Large intestine (tissue), 3 donors: Measurements from ENCODE around the gene DDTL. TPM values are rescaled to one million over a fixed set of nuclear protein-coding genes. Genes with fewer than 3 reads are reported as not detected.
"Not testable (repeated sequence)": the region's sequence is repeated elsewhere in the genome, so short reads cannot be mapped to it uniquely, and the experiment has no call there.

Experiments
- DNase-seq, 2 donors: peaks; one replicate each; pipeline versions ENCODE4 v3.0.0 to v3.0.0-alpha.2; 2013
- H3K27ac ChIP-seq: one replicate; pipeline ENCODE4 v1.5.1; 2013; ENCODE audit warnings: low read length
- H3K27me3 ChIP-seq: 2 replicates; pipeline ENCODE4 v1.6.1; 2013; ENCODE audit warnings: low read length; ENCODE audit not compliant: control insufficient read depth, insufficient read depth
- H3K36me3 ChIP-seq: 2 replicates; pipeline ENCODE4 v1.6.1; 2013; ENCODE audit warnings: low read length; ENCODE audit not compliant: control insufficient read depth, insufficient read depth
- H3K4me1 ChIP-seq: one replicate; pipeline ENCODE4 v1.6.1; 2013; ENCODE audit warnings: low read length; ENCODE audit not compliant: control insufficient read depth, insufficient read depth
- H3K4me3 ChIP-seq: one replicate; pipeline ENCODE4 v1.5.1; 2013; ENCODE audit warnings: low read length
- H3K9me3 ChIP-seq: one replicate; pipeline ENCODE4 v1.6.1; 2013; ENCODE audit warnings: mild to moderate bottlenecking, low read depth, low read length, moderate library complexity; ENCODE audit not compliant: control insufficient read depth
- WGBS: methylation state at CpG from one replicate; pipeline ENCODE4 v1.1.5; 2013; ENCODE audit warnings: low lambda C conversion rate; ENCODE audit not compliant: insufficient coverage; 5-methylcytosine and 5-hydroxymethylcytosine counted together
- polyA plus RNA-seq: library from polyadenylated mRNA; unstranded; fragments of 120-200 nt; gene quantifications from one replicate; pipeline ENCODE4 v1.2.1, GENCODE V29; 2013

The DDTL gene
- polyA plus RNA-seq, 1 donor, result 11.2 TPM

DNA sequence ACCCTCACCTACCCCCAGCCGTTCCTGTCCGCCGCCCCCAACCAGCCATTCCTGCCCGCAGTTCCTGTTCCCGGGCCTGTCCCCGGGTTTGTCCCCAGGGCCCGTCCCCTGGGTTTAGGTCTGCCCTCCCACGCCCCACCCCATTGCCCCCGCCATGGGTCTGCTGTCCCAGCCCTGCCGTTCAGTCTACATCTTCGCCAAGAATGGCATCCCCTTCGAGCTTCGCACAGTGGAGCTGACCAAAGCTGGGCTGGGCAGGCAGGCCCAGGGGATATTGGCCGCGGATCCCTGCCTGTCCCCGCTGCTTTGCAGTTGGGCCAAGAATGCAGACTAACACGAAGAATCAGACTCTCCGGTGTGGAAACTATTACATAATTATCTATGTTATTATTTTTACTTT, 16.9 kb upstream of the DDTL start:
- not testable (repeated sequence) for H3K27me3 ChIP-seq, H3K36me3 ChIP-seq, H3K4me3 ChIP-seq, H3K4me1 ChIP-seq, DNase-seq, H3K27ac ChIP-seq, H3K9me3 ChIP-seq
- WGBS, result no CpG with 5 or more reads among the region's 18 CpGs

- not testable (repeated sequence) for H3K4me1 ChIP-seq, H3K27ac ChIP-seq, H3K27me3 ChIP-seq, H3K36me3 ChIP-seq, DNase-seq, H3K9me3 ChIP-seq, H3K4me3 ChIP-seq
- WGBS, result no CpG with 5 or more reads among the region's 2 CpGs
Observed at GRCh38 chr22:23951383-23951782, 15.3 kb upstream of the DDTL start.

DNA sequence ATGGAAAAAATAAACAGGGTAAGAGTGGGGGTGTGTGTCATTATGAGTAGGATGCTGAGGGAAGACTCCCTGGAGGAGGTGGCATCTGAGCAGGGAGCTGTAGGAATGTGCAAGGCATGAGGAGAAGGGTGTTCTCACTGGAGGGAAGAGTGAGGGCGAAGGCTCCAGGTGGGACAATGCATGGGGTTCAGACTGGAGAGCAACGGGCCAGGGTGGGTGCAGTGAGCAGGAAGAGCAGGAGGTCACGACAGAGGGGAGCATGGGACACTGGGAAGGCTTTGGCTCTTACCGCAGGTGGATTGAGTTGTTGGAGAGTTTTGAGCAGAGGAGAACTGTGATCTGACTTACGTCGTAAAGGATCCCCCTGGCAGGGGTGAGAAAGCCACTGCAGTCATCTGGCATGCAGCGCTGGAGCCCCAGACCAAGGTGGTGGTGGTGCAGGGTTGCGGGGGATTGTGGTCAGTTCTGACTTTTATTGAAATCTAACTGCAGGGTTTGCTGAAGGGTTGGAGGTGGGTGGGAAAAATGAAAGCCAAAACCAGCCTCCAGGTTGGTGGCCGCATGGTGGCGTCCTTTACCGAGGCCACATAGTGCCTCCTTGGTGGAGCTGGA, 13.8 kb upstream of the DDTL start:
- WGBS, result no CpG with 5 or more reads among the region's 11 CpGs

DNA sequence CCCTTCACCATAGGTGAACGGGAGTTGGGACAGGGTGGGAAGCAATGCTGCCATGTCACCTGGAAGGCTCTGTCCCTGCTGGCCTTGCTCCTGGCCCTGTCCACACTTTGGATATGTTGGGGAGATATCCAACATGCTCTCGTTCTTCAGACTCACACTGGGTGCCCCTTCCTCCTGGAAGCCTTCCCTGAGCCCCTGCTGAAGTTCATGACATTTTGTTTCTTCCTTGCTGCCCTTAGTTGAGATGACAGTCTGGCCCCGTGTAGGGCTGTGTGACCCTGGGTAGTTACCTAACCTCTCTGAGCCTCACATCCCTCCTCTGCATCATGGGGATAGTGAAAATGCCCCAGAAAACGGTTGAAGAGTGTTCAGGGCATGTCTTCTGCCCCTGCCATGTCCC, 13.2 kb upstream of the DDTL start:
- not testable (repeated sequence) for H3K9me3 ChIP-seq, H3K4me1 ChIP-seq, H3K36me3 ChIP-seq, H3K27me3 ChIP-seq, DNase-seq, H3K4me3 ChIP-seq, H3K27ac ChIP-seq
- WGBS, result no CpG with 5 or more reads among the region's 4 CpGs

More for the DNA sequence above, 13.8 kb upstream of the DDTL start:
- not testable (repeated sequence) for H3K4me3 ChIP-seq, H3K36me3 ChIP-seq, H3K27me3 ChIP-seq, H3K27ac ChIP-seq, H3K9me3 ChIP-seq, DNase-seq, H3K4me1 ChIP-seq

DNA sequence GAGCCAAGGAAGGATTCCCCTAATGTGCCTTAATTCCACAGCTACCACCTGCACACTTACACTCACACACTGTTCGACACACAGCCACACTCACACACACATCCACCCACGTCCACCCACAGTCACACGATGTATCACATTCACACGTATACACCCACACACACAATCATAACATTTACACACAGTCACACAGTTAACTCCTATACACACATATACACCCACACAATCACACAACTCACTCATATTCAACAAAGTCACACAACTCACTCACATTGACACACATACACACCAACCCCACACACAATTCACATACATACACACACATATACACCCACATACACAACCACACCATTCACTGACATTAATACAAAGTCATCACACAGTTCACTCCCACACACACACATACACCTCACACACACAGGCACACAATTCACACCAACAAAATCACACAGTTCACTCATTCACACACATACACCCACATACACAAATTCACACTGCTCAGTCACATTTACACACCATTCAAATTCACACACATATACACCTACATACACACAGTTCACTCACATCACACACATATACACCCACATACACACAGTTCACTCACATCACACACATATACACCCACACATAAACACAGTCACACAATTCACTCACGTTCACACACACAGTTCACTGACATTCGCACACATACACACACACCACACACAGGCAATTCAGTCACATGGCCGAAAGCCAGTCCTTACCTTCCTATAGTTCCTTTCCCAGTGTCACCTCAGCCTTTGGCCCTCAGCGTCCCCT, 12.3 kb upstream of the DDTL start:
- not testable (repeated sequence) for H3K4me3 ChIP-seq, H3K4me1 ChIP-seq, DNase-seq, H3K27me3 ChIP-seq, H3K9me3 ChIP-seq, H3K36me3 ChIP-seq, H3K27ac ChIP-seq
- no CpG with 5 or more reads among the region's 8 CpGs for WGBS

DNA sequence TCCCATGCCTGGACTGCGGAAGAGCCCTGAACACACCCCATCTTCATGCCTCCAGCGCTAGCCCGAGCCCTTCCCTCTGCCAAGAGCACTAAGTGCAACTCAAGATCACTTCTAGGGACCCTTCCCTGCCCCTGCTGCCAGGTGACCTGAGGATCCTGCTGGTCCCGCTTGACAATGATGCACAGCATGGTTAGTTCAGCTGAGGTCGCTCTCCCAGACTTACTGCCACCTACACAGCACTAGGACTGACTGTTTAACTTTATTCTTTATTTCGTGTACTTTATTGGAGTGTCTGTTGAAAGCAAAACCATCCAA, 11.7 kb upstream of the DDTL start:
- H3K4me3 ChIP-seq, H3K27me3 ChIP-seq, DNase-seq, H3K4me1 ChIP-seq, H3K9me3 ChIP-seq, H3K27ac ChIP-seq, H3K36me3 ChIP-seq: not testable (repeated sequence)
- no CpG with 5 or more reads among the region's 6 CpGs for WGBS

GRCh38 chr22:23955886-23956285, 10.8 kb upstream of the DDTL start:
- H3K9me3 ChIP-seq, H3K36me3 ChIP-seq, H3K27me3 ChIP-seq, H3K4me3 ChIP-seq, H3K4me1 ChIP-seq, DNase-seq, H3K27ac ChIP-seq: not testable (repeated sequence)
- no CpG with 5 or more reads among the region's 8 CpGs for WGBS

DNA sequence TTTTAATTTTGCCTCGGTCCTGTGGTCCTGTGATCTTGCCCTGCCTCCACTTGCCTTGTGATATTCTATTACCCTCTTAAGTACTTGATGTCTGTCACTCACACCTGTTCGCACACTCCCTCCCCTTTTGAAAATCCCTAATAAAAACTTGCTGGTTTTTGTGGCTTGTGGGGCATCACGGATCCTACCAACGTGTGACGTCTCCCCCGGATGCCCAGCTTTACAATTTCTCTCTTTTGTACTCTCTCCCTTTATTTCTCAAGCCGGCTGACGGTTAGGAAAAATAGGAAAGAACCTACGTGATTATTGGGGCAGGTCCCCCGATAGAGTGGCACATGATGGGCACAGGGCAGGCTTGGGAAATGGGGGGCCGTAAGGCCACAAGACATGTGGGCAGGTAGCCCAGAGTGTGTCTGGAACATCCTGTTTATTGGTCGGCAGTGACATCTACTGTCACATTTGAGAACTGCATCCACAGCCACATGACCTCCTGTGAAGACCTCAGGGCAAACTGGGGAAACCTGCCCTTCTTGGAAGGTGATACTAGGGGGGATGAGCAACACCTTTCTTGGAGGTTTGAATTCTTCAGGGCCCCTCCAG, 10.3 kb upstream of the DDTL start:
- 13% methylated on average over 3 of the region's 12 CpGs for WGBS
- not testable (repeated sequence) for H3K9me3 ChIP-seq, H3K4me1 ChIP-seq, H3K4me3 ChIP-seq, H3K36me3 ChIP-seq, H3K27ac ChIP-seq, H3K27me3 ChIP-seq
- DNase-seq, result peak; percentile 56 to 66

DNA sequence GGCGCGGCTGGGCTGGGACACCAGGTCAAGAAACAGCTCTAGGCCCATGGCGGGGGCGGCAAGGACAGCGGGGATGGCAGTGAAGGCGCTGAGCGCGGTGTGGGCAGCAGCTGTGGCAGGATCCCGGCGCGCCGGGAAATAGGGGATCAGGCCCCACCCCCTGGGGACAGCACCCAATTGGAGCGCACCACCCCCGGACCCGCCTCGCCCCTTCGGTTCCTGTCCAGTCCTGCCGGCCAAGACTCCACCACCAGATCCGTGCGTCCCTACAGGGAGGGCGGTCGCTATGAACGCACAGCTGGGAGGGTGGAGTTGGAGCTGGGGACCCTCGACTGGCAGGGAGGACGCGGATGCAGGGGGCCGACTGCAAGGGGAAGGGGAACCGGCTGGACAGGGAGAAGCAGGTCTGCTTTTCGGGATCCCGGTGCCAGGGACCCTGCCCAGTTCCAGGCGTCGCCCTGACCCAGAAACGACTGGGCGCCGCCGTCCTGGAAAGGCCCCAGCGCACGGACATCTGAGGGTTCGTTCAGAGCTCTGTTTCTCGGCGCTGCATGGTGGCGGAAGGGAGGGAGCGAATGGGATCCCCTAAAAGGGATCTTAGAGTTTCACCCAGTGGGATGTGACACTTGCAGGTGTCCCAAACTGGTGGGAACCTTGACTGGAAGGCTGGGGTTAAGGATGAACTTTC, 5.5 kb upstream of the DDTL start, which contains the start of gene GSTT2B:
TSS of gene GSTT2B (minus strand) at position 112 of the 688 bp plus-strand sequence. CDS start at position 48, 64 bp downstream.
- DNase-seq, H3K27ac ChIP-seq, H3K36me3 ChIP-seq, H3K9me3 ChIP-seq, H3K4me3 ChIP-seq, H3K27me3 ChIP-seq, H3K4me1 ChIP-seq: not testable (repeated sequence)
- WGBS, result no CpG with 5 or more reads among the region's 43 CpGs

GRCh38 chr22:23966094-23966493, 594 bp upstream of the DDTL start:
- not testable (repeated sequence) for H3K9me3 ChIP-seq, DNase-seq, H3K4me1 ChIP-seq, H3K27me3 ChIP-seq, H3K27ac ChIP-seq, H3K4me3 ChIP-seq
- WGBS, result no CpG with 5 or more reads among the region's 18 CpGs
- peaks cover 17% of the 10 kb centered on the region for H3K36me3 ChIP-seq
